T-helper 1 cell (primary cell): ENCODE results near the gene CHPF2.

Source experiments
- DNase-seq, 5 donors: peaks; one replicate each; pipeline ENCODE4 v3.0.0-alpha.2; 2012 to 2020

CHPF2 gene

GRCh38 chr7:151246851-151247580 is 14.7 kb downstream of the CHPF2 start:
- DNase-seq: no peak

- DNase-seq: no peak
These were observed 15.5 kb downstream of the CHPF2 start for GRCh38 chr7:151247611-151248345.

- no peak for DNase-seq
These were observed 16.2 kb downstream of the CHPF2 start, which contains the start of gene SMARCD3 for GRCh38 chr7:151248346-151249033. Gene SMARCD3, minus strand, starts transcription at chr7:151248694. Its CDS starts 132 bp downstream, at chr7:151248562.

- DNase-seq: peak in 1 of 5 donors; percentile 22
These were observed 16.9 kb downstream of the CHPF2 start for GRCh38 chr7:151249034-151249731.

GRCh38 chr7:151249732-151250072 is 17.4 kb downstream of the CHPF2 start:
- DNase-seq: no peak

- DNase-seq: no peak
These were observed 18.2 kb downstream of the CHPF2 start for GRCh38 chr7:151250181-151251132.

- DNase-seq: no peak
These were observed 19.0 kb downstream of the CHPF2 start for GRCh38 chr7:151251328-151251688.

- no peak for DNase-seq
These were observed 19.6 kb downstream of the CHPF2 start for GRCh38 chr7:151251689-151252560.

GRCh38 chr7:151252561-151252835 is 20.2 kb downstream of the CHPF2 start:
- DNase-seq: no peak

GRCh38 chr7:151252961-151253711 is 20.9 kb downstream of the CHPF2 start:
- DNase-seq: no peak

GRCh38 chr7:151254316-151254715 is 22.0 kb downstream of the CHPF2 start:
- no peak for DNase-seq

GRCh38 chr7:151254851-151255250 is 22.6 kb downstream of the CHPF2 start:
- DNase-seq: no peak

- DNase-seq: no peak
These were observed 23.1 kb downstream of the CHPF2 start for GRCh38 chr7:151255390-151255789.

- DNase-seq: no peak
These were observed 24.2 kb downstream of the CHPF2 start for GRCh38 chr7:151256410-151257045.

GRCh38 chr7:151257990-151258389 is 25.7 kb downstream of the CHPF2 start:
- no peak for DNase-seq

GRCh38 chr7:151260471-151260870 is 28.2 kb downstream of the CHPF2 start:
- DNase-seq: no peak

GRCh38 chr7:151260883-151261282 is 28.6 kb downstream of the CHPF2 start:
- no peak for DNase-seq

GRCh38 chr7:151261529-151261928 is 29.2 kb downstream of the CHPF2 start:
- no peak for DNase-seq

GRCh38 chr7:151264615-151265014 is 32.3 kb downstream of the CHPF2 start:
- no peak for DNase-seq
